GM21526 (cell line): ENCODE results near the gene GNLY.
A peak's percentile ranks its signal among the peaks of the same experiment; 100 is the strongest.

ENCODE experiments used
- ATAC-seq: cut with Tn5 transposase; IDR thresholded peaks from one replicate; pipeline ENCODE4 v1.9.1; 2021; ENCODE audit warnings: moderate library complexity; ENCODE audit not compliant: unreplicated experiment, low FRiP score

GNLY gene

DNA sequence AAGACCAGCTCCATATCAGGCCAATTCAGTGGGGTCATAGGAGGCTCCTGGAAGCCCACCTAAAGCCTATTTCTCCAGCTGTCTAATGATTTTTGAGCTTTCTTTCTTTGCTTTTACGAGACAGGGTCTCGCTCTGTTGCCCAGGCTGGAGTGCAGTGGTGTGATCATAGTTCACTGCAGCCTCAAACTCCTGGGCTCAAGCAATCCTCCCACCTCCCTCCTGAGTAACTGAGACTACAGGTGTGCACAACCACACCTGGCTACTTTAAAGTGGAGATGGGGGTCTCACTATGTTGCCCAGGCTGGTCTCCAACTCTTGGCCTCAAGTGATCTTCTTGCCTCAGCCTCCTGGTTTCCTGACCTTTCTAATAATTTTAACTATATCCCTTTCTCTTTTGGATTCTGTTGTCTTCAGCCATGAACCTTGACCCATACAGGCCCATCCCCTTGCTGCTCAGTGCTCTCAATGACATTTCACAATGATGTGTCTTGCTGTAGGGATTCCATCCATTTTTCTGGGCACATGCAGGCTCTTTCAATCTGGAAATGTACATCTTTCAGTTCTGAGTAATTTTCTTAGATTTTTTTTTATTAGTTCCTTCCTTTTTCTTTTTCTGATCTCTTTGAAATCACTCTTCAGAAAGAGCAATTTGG is 29.7 kb downstream of the GNLY start:
- ATAC-seq, result no peak

GRCh38 chr2:85724731-85725181 is 30.6 kb downstream of the GNLY start:
- no peak for ATAC-seq

DNA sequence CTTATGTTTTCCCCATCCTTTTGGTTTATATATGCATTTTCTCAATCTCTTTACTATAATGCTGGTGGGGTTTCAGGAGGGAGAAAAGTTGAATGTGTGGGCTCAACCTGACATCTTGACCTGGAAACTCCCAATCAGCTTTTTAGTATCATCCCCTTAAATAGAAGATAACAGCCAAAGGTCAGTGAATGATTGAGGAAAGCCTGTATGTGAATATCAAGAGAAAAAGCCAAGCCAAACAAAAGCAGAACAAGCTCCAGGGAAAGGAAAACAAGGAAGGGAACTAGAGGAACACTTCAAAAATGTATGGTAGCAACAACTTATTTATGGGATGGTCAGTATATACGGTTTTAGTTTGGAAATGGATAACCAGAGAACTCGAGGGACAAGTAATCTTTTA is 31.3 kb downstream of the GNLY start:
- ATAC-seq, result no peak

GRCh38 chr2:85727798-85728197 is 33.6 kb downstream of the GNLY start:
- no peak for ATAC-seq

DNA sequence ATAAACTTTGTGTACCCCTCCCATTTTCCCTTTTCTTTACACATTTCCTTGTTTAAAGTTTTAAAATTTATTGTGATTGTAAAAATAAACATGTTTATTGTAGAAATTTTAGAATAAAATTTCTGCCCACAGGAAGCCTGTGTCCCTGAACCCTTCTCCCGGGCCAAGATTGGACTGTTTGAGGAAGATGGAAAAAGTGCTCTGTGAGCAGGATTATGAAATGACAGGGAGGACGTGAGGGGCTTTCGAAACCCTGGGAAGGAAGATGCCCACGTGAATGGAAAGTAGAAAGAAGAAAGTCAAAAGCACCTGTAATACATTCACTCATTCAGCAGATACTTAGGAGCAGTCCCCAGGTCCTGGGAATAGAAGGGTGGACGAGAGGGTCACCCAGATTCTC is 34.2 kb downstream of the GNLY start:
- no peak for ATAC-seq

DNA sequence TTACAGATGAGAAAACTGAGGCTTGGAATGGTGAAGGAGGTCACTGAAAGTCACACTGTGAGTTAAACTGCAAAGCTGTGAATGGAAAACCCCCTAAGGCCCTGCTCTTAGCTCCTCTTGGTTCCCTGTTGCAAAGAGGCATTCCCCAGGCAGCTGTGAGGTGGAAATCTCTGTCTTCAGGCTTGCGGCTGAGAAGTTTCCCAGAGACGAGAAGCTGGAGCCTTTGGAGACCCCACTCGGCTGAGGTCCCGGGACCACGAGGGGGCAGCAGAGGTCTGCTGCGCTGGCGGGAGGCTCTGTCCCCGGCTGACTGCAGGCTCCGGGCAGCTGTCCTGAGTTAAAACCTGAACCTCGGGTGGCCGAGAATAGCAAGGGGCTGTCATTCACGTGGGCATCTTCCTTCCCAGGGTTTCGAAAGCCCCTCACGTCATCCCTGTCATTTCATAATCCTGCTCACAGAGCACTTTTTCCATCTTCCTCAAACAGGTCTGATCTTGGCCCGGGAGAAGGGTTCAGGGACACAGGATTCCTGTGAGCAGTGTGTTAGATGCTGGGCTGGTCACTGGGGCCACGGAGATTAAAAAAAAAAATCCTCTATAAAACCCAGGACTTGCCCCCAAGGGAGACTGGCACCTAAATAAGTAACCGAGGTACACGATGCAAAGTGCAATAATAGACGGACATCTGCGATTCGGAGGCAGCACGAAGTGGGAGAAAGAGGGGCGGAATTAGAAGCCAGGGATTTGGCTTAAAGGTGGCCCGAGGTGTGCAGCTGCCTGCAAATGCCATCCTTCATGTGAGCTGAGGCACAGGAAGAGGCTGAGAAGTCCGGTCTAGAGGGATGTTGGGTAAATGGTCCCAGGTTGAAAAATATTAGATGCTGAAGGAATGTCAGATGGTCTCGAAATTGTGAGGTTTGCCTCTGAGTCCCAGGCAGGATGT is 35.0 kb downstream of the GNLY start:
- peak; percentile 65 for ATAC-seq

DNA sequence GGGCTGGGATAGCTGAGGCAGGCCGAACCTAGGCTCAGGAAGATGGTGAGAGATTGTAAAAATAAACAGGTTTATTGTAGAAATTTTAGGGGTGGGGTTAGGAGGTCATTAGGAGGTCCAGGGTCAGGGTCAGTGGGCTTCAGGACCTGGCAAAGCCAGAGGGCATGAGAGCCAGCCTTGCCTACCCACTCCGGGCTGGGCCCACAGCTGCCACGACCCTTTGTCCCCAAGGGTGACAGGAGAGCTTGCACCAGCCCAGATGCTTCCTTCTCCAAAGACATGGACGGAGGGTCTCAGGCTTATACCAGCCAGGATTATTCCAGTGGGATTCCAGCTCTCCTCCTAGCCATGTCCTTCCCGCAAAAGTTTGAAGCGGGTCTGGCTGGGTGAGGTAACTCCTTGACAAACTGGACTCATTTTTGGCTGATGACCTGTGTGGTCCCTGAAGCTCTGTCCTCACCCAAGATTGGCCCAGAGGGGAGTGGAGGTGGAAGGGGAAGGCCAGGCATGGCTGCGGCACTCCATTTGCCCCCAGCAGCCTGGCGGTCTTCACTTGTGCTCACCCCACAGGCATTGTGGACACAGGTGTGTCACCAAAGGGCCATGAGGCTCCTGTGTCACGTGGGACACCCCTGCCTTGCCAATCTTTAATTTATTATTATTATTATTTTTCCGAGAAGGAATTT is 35.8 kb downstream of the GNLY start:
- no peak for ATAC-seq

GRCh38 chr2:85730686-85731230 is 36.6 kb downstream of the GNLY start:
- ATAC-seq, result no peak

DNA sequence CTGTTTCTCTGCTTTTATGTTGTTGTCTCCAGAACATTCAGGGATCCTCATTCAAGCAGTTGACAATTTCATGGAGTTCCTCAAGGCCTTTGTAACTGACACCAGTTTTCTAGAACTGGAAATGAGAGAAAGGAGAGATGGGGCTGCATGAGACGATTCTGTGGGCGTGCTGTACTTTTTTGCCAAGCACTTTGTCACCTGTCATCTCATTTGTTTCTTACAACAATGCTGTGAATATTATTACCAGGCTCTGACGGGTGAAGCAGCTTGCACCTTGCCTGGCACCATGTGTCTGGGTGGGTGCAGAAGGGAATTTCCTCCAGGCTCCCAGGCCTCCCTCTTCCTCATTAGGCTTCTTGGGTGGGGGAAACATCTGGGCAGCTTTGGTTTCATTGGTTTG is 37.4 kb downstream of the GNLY start:
- no peak for ATAC-seq

DNA sequence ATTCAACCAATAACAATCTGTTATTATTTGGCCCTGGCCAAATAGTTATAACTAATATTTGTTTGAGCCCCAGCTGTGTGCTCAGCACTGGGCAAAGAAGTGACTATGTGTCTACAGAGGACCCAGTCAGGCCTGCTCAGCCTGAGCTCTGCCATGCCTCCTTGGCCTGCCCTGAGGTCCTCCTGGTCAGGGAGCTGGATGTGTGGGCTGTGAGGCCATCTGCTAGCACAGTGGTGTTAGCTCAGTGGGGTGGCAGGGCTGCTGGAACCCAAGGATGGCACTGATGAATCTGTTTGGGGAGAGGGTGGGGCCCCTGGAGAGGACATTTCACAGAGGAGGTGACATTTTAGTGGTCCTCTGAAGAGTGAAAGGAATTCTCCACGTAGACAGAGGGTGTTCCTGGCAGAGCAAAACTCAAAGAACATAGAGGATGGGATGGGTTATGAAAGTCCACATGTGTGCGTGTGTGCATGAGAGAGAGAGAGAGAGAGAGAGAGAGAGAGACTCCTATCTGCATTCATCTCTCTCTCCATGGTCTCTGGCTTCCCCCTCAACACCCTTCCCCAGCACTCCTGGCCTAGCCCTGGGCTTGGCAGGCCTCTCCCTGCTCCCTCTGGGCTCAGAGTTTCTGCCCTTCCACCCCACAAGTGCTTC is 38.4 kb downstream of the GNLY start:
- no peak for ATAC-seq

DNA sequence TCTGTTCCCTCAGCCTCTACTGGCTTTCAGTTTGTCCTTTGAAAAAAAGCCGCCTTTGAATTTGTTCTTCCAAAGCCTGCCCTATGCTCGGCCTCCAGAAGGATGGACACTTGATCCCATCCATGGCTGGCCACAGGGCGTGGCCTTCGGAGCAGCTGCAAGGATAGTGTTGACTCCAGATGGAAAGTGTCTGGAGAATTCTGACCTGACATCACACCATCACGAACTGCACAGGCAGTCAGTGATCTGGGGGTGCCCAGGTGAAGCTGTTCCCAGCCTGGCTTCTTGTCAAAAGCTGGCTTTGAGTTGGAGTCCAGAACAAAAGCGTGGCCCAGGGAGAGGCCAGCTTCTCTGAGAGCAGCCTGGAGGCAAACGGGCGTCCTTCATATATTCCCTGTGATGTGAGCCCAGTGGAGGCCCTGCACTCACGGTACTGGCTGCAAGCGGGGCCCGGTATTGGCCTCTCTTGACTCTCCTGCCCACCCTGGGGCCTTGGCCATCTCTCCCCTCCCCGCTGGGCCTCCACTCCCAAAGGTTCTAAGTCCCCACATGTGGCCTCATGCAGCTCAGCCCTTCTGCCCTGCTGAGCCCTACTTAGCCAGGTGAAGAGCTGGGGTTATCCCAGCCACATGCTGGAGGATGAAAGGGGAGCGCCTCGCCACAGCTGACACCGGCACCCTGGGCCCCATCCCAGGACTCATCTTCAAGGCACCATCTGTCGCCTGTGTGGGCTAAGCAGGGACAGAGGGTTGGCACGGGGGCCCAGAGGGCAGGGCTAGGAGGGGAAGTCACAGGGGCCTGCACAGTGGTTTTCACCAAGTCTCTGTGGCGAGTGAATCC is 39.2 kb downstream of the GNLY start:
- no peak for ATAC-seq

- no peak for ATAC-seq
These were observed 39.9 kb downstream of the GNLY start for GRCh38 chr2:85734015-85734414.

DNA sequence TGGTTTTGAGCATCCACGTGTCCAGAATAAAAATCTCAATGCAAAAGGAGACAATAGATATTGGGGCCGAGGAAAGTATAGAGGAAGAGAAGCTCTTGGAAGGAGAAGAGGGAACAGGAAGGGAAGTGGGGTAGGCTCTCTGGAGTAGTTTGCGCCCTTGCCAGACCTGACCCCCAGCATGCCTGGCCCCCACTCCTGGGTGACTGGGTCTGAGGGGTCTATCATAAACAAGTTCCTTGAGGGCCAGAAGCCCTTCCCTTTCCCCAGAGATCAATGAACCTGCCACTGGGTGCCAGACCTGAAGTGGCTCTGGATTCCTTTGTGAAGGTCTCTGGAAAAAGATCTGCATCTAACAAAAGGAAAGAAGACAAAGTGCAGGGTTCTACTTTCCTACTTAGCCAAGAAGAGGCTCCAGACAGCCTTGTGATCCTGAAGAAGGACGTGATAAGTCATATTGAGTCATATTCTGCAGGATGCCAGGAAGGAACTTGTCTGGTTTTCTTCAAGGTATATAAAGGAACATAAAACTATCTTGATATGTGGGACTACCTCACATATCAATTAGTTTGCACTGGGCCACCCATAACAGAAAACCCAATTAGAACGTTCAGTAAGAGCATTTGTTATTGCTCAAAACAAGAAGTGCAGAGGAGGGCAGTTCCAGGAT is 40.9 kb downstream of the GNLY start:
- ATAC-seq, result no peak

DNA sequence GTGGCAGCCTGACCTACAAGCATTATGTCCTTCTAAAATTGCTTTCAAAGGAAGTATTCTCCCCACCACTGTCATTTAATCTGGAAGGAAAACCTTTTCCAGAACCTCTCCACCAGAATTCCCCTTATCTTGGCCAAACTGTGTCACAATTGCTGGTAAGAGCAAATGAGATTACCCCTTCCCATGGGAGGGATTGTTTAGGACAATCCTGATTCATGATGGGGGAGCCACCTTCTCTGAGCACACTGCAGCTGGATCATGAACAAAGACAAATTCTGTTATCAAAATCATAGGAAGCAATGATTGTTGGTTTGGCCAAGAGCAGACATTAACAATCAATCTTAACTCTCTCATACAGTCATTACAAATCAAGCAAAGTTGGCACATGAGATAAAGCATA is 41.5 kb downstream of the GNLY start:
- ATAC-seq, result no peak

GRCh38 chr2:85736456-85737355 is 42.5 kb downstream of the GNLY start:
- ATAC-seq, result no peak

GRCh38 chr2:85737481-85737880 is 43.3 kb downstream of the GNLY start:
- ATAC-seq, result no peak

DNA sequence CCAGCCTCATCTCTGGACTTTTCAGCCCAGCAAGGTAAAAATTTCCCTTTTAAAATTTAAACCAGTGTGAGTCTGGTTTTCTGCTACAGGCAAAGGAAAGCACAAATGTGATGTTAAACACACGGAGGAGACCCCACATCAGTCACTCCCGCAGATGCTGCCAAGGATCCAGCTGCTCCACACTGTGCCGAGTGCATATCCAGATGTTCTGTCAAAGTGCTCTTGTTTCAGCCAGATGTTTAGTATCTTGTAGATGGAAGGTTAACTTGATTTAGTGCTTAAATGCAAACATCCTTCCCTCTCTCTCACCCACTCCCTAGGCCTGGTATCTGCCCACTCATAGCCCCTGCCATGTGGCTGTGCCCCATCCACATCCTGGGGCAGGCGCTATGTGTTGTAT is 43.8 kb downstream of the GNLY start:
- ATAC-seq, result no peak

- no peak for ATAC-seq
These were observed 46.0 kb downstream of the GNLY start for GRCh38 chr2:85740193-85740592.
